Measurements from ENCODE around the gene MAT1A. TPM values are rescaled to one million over a fixed set of nuclear protein-coding genes. Genes with fewer than 3 reads are reported as not detected.

The MAT1A gene
- total and polyA plus RNA-seq, 2 donors from 2014 or later, result 1.1 to 2.9 TPM

- peak in 1 of 5 donors; percentile 6 for DNase-seq
Measured at GRCh38 chr10:80279146-80279545, 10.3 kb downstream of the MAT1A start.

GRCh38 chr10:80278480-80278879, 11.0 kb downstream of the MAT1A start:
- Histone ChIP-seq H3K9me3 (ENCODE audit: control insufficient read depth in 2 of 3, insufficient read depth in 1 of 3, low read length in 3 of 3) (no peaks in the 10 kb centered on the region), H3K27me3 (ENCODE audit: control insufficient read depth, insufficient read depth, low read length) (no peaks in the 10 kb centered on the region)
- FAIRE-seq, result no peak

More at GRCh38 chr10:80279146-80279545, 10.3 kb downstream of the MAT1A start:
- Histone ChIP-seq H3K4me1 (ENCODE audit: control insufficient read depth in 2 of 3, insufficient read depth in 2 of 3, low read depth in 1 of 3, low read length in 3 of 3) (peaks cover 0 to 4% (median 2%) of the 10 kb centered on the region in 3 donors), H3K27ac (ENCODE audit: low read depth in 2 of 2, low read length in 2 of 2) (no peak overlapping the region), H3K9ac (ENCODE audit: low read length in 3 of 3) (no peak overlapping the region), H3K36me3 (ENCODE audit: control insufficient read depth in 2 of 3, insufficient read depth in 3 of 3, low read length in 3 of 3) (no peaks in the 10 kb centered on the region), H3K4me3 (ENCODE audit: low read length in 3 of 3) (no peak overlapping the region), H3K27me3 (ENCODE audit: control insufficient read depth, insufficient read depth, low read length) (no peaks in the 10 kb centered on the region), H3K9me3 (ENCODE audit: control insufficient read depth in 2 of 3, insufficient read depth in 1 of 3, low read length in 3 of 3) (no peaks in the 10 kb centered on the region)
- intact Hi-C loops (cut with DNase I), result no loop called here
- no peak for TF ChIP-seq CTCF (IDR thresholded peaks at IDR 0.05; ENCODE audit: borderline replicate concordance, extremely low read depth, insufficient read depth)
- no peak for FAIRE-seq

GRCh38 chr10:80277567-80278250, 11.7 kb downstream of the MAT1A start:
- DNase-seq (peak in 1 of 5 donors; percentile 5), FAIRE-seq (no peak)
- H3K9ac ChIP-seq (ENCODE audit: low read length in 3 of 3), result no peak overlapping the region
- H3K4me1 ChIP-seq (ENCODE audit: control insufficient read depth in 2 of 3, insufficient read depth in 2 of 3, low read depth in 1 of 3, low read length in 3 of 3), result peaks cover 0 to 4% (median 2%) of the 10 kb centered on the region in 3 donors
- H3K27ac ChIP-seq (ENCODE audit: low read depth in 2 of 2, low read length in 2 of 2), result no peak overlapping the region
- H3K36me3 ChIP-seq (ENCODE audit: control insufficient read depth in 2 of 3, insufficient read depth in 3 of 3, low read length in 3 of 3), result no peaks in the 10 kb centered on the region
- TF ChIP-seq CTCF (IDR thresholded peaks at IDR 0.05; ENCODE audit: borderline replicate concordance, extremely low read depth, insufficient read depth), result no peak
- intact Hi-C loops (cut with DNase I), result no loop called here
- no peaks in the 10 kb centered on the region for H3K9me3 ChIP-seq (ENCODE audit: control insufficient read depth in 2 of 3, insufficient read depth in 1 of 3, low read length in 3 of 3)
- H3K4me3 ChIP-seq (ENCODE audit: low read length in 3 of 3), result no peak overlapping the region
- H3K27me3 ChIP-seq (ENCODE audit: control insufficient read depth, insufficient read depth, low read length), result no peaks in the 10 kb centered on the region

More at GRCh38 chr10:80278480-80278879, 11.0 kb downstream of the MAT1A start:
- intact Hi-C loops (cut with DNase I), result no loop called here
- H3K4me1 ChIP-seq (ENCODE audit: control insufficient read depth in 2 of 3, insufficient read depth in 2 of 3, low read depth in 1 of 3, low read length in 3 of 3), result peaks cover 0 to 4% (median 2%) of the 10 kb centered on the region in 3 donors
- no peak overlapping the region for H3K9ac ChIP-seq (ENCODE audit: low read length in 3 of 3)
- no peak overlapping the region for H3K4me3 ChIP-seq (ENCODE audit: low read length in 3 of 3)
- no peaks in the 10 kb centered on the region for H3K36me3 ChIP-seq (ENCODE audit: control insufficient read depth in 2 of 3, insufficient read depth in 3 of 3, low read length in 3 of 3)
- H3K27ac ChIP-seq (ENCODE audit: low read depth in 2 of 2, low read length in 2 of 2), result no peak overlapping the region
- TF ChIP-seq CTCF (IDR thresholded peaks at IDR 0.05; ENCODE audit: borderline replicate concordance, extremely low read depth, insufficient read depth), result no peak
- peak in 1 of 5 donors; percentile 8 for DNase-seq

All from kidney (tissue), 14 donors.